ENCODE measurements around the gene KHNYN.

The KHNYN gene

DNA sequence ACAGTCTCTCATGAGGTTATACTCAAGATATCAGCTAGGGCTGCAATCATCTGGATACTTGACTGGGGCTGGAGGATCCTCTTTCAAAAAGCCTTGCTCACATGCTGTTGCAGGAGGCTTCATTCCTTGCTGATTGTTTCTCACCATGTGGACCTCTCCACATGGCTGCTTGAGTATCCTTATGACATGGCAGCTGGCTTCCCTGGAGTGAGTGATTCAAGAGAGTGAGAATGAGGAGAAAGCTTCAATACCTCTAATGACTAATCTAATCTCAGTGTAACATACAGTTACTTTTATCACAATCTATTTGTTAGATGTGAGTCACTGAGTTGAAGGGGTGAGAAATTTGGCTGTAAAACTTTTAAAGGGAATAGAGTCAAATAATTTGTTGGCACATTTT, 27.2 kb downstream of the KHNYN start:
- H3K4me3 ChIP-seq (ENCODE audit: low read depth, low read length), result no peak overlapping the region
- no peak for DNase-seq (ENCODE audit: low read depth)
- TF ChIP-seq, protein P1, sequence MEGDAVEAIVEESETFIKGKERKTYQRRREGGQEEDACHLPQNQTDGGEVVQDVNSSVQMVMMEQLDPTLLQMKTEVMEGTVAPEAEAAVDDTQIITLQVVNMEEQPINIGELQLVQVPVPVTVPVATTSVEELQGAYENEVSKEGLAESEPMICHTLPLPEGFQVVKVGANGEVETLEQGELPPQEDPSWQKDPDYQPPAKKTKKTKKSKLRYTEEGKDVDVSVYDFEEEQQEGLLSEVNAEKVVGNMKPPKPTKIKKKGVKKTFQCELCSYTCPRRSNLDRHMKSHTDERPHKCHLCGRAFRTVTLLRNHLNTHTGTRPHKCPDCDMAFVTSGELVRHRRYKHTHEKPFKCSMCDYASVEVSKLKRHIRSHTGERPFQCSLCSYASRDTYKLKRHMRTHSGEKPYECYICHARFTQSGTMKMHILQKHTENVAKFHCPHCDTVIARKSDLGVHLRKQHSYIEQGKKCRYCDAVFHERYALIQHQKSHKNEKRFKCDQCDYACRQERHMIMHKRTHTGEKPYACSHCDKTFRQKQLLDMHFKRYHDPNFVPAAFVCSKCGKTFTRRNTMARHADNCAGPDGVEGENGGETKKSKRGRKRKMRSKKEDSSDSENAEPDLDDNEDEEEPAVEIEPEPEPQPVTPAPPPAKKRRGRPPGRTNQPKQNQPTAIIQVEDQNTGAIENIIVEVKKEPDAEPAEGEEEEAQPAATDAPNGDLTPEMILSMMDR (IDR thresholded peaks at IDR 0.05; ENCODE audit: control insufficient read depth, extremely low read depth, insufficient read depth), result no peak

DNA sequence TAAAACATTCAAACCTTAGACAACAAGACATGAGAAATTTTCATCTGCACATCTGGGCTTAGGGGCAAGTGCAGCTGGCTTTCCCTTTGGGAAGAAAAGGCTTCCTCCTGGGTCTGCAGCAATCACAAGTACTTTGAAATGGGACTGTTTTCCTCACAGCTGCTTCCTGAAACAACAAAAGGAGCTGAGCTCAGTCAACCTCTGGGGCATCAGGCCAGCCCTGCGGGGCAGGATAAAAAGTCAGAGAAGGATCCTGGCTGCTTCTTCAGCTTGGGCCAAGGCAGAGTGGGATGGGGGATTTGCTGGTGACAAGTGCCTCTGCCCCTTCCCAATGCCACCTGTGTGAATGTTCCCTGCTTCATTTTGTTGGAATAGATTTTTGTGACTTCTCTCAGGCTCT, 29.0 kb downstream of the KHNYN start:
- no peak overlapping the region for H3K4me3 ChIP-seq (ENCODE audit: low read depth, low read length)
- TF ChIP-seq, protein P1 (IDR thresholded peaks at IDR 0.05; ENCODE audit: control insufficient read depth, extremely low read depth, insufficient read depth), result no peak
- DNase-seq (ENCODE audit: low read depth), result no peak

DNA sequence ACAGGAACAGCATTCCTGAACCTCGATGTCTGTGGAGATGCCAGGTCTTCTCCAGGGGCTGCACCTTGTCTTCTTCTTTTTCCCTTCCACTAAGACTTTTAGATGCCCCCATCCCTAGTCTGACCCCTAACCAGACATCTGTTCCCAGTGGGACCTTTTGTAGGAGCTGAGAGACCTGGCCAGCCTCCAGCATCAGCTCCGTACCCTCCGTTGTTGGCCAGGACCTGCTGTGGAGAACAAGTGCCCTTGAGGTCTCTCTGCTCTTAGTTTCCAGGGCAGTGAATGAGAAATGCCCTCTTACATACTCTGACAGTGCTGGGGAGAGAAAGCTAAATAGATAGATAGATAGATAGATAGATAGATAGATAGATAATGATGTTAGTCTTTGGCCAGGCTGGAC, 29.6 kb downstream of the KHNYN start:
- DNase-seq (ENCODE audit: low read depth), result no peak
- TF ChIP-seq, protein P1 (IDR thresholded peaks at IDR 0.05; ENCODE audit: control insufficient read depth, extremely low read depth, insufficient read depth), result no peak
- H3K4me3 ChIP-seq (ENCODE audit: low read depth, low read length), result no peak overlapping the region

DNA sequence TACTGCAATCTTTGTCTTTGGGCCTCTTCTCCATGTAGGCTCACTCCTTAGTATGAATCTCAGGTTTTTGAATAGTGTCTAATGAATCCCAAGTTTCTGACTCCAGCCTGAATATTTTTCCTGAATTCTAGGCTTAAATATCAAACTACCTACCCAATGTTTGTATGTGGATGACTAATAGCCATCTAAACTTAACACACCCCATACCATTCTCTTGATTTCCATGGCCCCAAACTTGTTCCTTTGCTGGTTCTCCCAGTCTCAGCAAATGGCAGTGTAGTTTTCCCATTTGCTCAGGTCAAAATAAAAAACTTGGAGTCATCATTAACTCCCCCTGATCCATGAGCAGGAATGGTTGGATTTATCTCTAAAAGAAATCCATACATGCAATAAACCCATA, 31.6 kb downstream of the KHNYN start:
- H3K4me3 ChIP-seq (ENCODE audit: low read depth, low read length), result no peak overlapping the region
- DNase-seq (ENCODE audit: low read depth), result no peak
- TF ChIP-seq, protein P1 (IDR thresholded peaks at IDR 0.05; ENCODE audit: control insufficient read depth, extremely low read depth, insufficient read depth), result no peak

DNA sequence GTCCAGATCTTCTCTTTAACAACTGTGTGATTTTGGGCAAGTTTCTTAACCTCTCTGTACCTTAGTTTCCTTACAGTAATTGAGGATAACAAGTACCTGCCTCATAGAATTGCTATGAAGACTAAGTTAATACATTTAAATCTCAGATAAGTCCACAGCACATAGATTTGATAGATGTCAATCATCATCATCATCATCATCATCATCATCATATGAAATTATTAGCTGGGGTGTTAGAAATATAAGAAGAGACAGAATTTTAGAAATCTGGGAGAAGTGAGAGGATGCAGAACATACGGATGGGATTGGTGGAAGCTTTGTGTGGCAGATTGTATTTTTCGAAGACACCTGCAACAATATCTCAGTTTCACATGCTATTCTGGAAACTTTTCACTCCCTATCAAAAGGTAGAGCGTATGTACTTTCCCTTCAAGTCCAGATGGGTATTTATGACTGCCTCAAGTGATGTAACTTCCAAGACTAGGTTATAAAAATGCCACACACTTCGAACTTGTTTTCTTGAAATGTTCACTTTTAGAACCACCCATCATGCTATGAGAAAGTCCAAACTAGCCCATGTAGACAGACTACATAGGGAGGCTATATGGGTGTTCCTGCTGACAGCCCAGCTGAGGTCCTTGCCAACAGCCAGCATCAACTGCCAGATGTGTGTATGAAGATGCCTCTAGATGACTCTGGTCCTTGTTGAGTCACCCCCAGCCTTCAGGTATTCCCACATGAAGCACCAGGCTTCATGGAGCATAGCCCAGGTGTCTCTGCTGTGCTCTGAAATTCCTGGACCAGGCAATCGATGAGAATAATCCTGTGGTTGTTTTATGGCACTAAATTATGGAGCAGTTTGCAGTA, 33.5 kb downstream of the KHNYN start:
- H3K4me3 ChIP-seq (ENCODE audit: low read depth, low read length), result no peak overlapping the region
- TF ChIP-seq, protein P1 (IDR thresholded peaks at IDR 0.05; ENCODE audit: control insufficient read depth, extremely low read depth, insufficient read depth), result no peak
- no peak for DNase-seq (ENCODE audit: low read depth)

DNA sequence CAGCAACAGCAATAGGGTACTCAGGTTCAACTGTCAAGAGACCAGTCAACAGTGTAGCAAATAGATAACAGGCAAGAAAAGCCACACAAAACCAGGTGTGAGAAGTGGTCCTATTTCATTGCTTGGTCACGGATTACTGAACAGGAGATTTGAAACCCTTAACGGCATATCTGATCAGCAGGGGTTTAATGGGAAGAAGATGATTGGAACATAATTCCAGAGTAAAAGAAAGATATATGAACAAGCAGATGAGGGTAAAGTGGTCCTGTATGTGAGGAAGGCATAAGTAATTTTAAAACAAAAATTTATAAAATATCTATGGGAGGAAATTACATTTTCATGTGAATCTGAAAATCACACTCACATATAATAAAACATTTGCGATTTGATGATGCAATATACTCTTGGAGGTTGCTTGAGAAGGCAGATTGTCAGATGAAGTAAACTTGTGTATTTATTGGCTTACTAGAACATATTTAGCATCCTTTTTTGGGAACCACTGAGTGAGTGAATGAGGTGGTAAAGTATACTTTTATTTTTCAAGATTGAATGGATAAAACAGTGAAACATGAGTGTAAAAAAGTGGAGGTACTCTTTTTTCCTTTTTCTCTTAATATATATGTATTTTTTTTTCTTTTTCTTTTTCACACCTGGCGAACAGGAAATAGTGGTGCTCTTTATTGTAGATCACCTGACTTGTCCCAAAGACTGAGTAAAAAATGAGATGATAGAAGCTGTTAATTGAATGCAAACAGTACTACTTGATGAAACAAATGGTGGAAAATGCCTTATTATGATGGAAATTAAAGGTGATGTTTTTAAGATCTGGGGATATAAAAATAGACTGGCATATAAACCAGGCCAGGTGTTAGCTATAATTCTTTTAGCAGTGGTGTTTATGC, 34.4 kb downstream of the KHNYN start:
- TF ChIP-seq, protein P1 (IDR thresholded peaks at IDR 0.05; ENCODE audit: control insufficient read depth, extremely low read depth, insufficient read depth), result no peak
- no peak overlapping the region for H3K4me3 ChIP-seq (ENCODE audit: low read depth, low read length)
- DNase-seq (ENCODE audit: low read depth), result no peak
